Keratinocyte (primary cell): ENCODE data around the gene KCNH1. TPM values are rescaled to one million over a fixed set of nuclear protein-coding genes. Genes with fewer than 3 reads are reported as not detected.

Source experiments
- DNase-seq: peaks from one replicate; pipeline ENCODE4 v3.0.0-alpha.2; 2011; ENCODE audit warnings: low read depth, missing footprints, low spot score
- FAIRE-seq: peaks from 2 replicates; lab custom pipeline; 2011; peaks lifted over from hg19 to GRCh38; lab: Jason Lieb, UNC
- H2AFZ ChIP-seq: 2 replicates; pipeline ENCODE4 v1.6.0; 2012; ENCODE audit warnings: low read length, control low read depth, inconsistent platforms; ENCODE audit not compliant: control insufficient read depth
- H3K27ac ChIP-seq: 2 replicates; pipeline ENCODE4 v1.5.1; 2011; ENCODE audit warnings: low read length; ENCODE audit not compliant: control insufficient read depth, insufficient read depth
- H3K27me3 ChIP-seq: 3 replicates; pipeline ENCODE4 v1.6.0; 2011; ENCODE audit warnings: low read length; ENCODE audit not compliant: control insufficient read depth, insufficient read depth; ENCODE audit errors: extremely low read depth
- H3K36me3 ChIP-seq, 2 experiments: 2 replicates in 1 of 2; 3 replicates in 1 of 2; pipeline ENCODE4 v1.5.1; 2011; ENCODE audit warnings: low read length in 2 of 2, mild to moderate bottlenecking in 1 of 2; ENCODE audit not compliant: control insufficient read depth in 2 of 2, insufficient read depth in 2 of 2; ENCODE audit errors: extremely low read depth in 1 of 2
- H3K4me1 ChIP-seq: 3 replicates; pipeline ENCODE4 v1.5.1; 2011; ENCODE audit warnings: low read length; ENCODE audit not compliant: control insufficient read depth, insufficient read depth; ENCODE audit errors: extremely low read depth
- H3K4me2 ChIP-seq: 3 replicates; pipeline ENCODE4 v1.6.0; 2011; ENCODE audit warnings: low read depth, low read length; ENCODE audit not compliant: control insufficient read depth, insufficient read depth; ENCODE audit errors: extremely low read depth
- H3K4me3 ChIP-seq, 3 experiments: fragments of 200-600 bp in 1 of 3; sonication (generic) in 1 of 3; 2 replicates in 2 of 3; 3 replicates in 1 of 3; pipeline ENCODE4 v1.5.1; 2011 to 2016; ENCODE audit warnings: low read length in 3 of 3, mild to moderate bottlenecking in 3 of 3, control low read depth in 2 of 3, inconsistent platforms in 1 of 3, low read depth in 1 of 3, mixed read lengths in 1 of 3, mixed run types in 1 of 3, moderate library complexity in 1 of 3; ENCODE audit not compliant: control insufficient read depth in 2 of 3, insufficient read depth in 2 of 3; ENCODE audit errors: extremely low read depth in 1 of 3
- H3K79me2 ChIP-seq: 2 replicates; pipeline ENCODE4 v1.6.0; 2012; ENCODE audit warnings: low read length; ENCODE audit not compliant: control insufficient read depth, insufficient read depth
- H3K9ac ChIP-seq: 3 replicates; pipeline ENCODE4 v1.6.0; 2011; ENCODE audit warnings: low read length; ENCODE audit not compliant: control insufficient read depth, insufficient read depth; ENCODE audit errors: extremely low read depth
- H3K9me1 ChIP-seq: 3 replicates; pipeline ENCODE4 v1.6.0; 2011; ENCODE audit warnings: low read length; ENCODE audit not compliant: control insufficient read depth, insufficient read depth; ENCODE audit errors: extremely low read depth
- H3K9me3 ChIP-seq: 2 replicates; pipeline ENCODE4 v1.5.1; 2012; ENCODE audit warnings: low read depth, low read length; ENCODE audit not compliant: control insufficient read depth
- H4K20me1 ChIP-seq: 3 replicates; pipeline ENCODE4 v1.6.0; 2011; ENCODE audit warnings: low read length; ENCODE audit not compliant: control insufficient read depth, insufficient read depth; ENCODE audit errors: extremely low read depth
- EZH2 ChIP-seq: IDR thresholded peaks from one replicate; pipeline ENCODE4 v1.6.1; 2012; ENCODE audit warnings: inconsistent platforms, mild to moderate bottlenecking, low read length, moderate library complexity
- dilution Hi-C: fragments of 300-500 bp; cut with MboI; formaldehyde crosslinking; loops from one replicate; pipeline ENCODE4 v1.7.0; 2020; ENCODE audit warnings: low sequenced_read_pairs; ENCODE audit not compliant: extremely low pct_ligation_motif_present
- polyA plus RNA-seq, 5 experiments: library from polyadenylated mRNA; depleted of rRNA in 3 of 5; stranded (reverse) in 3 of 5; stranded (forward) in 1 of 5; unstranded in 1 of 5; fragments of >200 nt; gene quantifications; 1 replicate in 1 of 5; 2 replicates in 3 of 5; 3 replicates in 1 of 5; pipeline versions ENCODE4 v1.2.1 to v1.2.3, GENCODE V29; 2011 to 2012; ENCODE audit warnings: missing spikeins in 2 of 5, low read depth in 1 of 5, low replicate concordance in 1 of 5
- TF ChIP-seq, protein P1 (sequence below), 3 experiments: IDR thresholded peaks in 1 of 3; conservative IDR thresholded peaks in 1 of 3; optimal IDR thresholded peaks in 1 of 3; 2 replicates in 2 of 3; 3 replicates in 1 of 3; pipeline versions ENCODE3 to v1.5.1; 2011; ENCODE audit warnings: low read length in 3 of 3, mild to moderate bottlenecking in 3 of 3, moderate library complexity in 2 of 3, control low read depth in 1 of 3, inconsistent platforms in 1 of 3; ENCODE audit not compliant: insufficient read depth in 2 of 3; ENCODE audit errors: extremely low read depth in 1 of 3

The KCNH1 gene
- polyA plus RNA-seq, 1 donor (not counting 4 experiments of a cell fraction or from before 2014, with no cell fraction given): not detected

- Histone ChIP-seq H3K9me3 (no peaks in the 10 kb centered on the region), H3K9ac (no peak overlapping the region), H3K27ac (no peak overlapping the region), H2AFZ (no peak overlapping the region), H3K4me3 (no peak overlapping the region), H3K4me2 (no peak overlapping the region), H3K9me1 (no peaks in the 10 kb centered on the region), H3K79me2 (no peaks in the 10 kb centered on the region), H3K4me1 (no peaks in the 10 kb centered on the region), H4K20me1 (no peaks in the 10 kb centered on the region), H3K27me3 (peaks cover 3% of the 10 kb centered on the region), H3K36me3 (no peaks in the 10 kb centered on the region)
- dilution Hi-C loops: no loop called here
- no peak for TF ChIP-seq EZH2
- TF ChIP-seq, protein P1, sequence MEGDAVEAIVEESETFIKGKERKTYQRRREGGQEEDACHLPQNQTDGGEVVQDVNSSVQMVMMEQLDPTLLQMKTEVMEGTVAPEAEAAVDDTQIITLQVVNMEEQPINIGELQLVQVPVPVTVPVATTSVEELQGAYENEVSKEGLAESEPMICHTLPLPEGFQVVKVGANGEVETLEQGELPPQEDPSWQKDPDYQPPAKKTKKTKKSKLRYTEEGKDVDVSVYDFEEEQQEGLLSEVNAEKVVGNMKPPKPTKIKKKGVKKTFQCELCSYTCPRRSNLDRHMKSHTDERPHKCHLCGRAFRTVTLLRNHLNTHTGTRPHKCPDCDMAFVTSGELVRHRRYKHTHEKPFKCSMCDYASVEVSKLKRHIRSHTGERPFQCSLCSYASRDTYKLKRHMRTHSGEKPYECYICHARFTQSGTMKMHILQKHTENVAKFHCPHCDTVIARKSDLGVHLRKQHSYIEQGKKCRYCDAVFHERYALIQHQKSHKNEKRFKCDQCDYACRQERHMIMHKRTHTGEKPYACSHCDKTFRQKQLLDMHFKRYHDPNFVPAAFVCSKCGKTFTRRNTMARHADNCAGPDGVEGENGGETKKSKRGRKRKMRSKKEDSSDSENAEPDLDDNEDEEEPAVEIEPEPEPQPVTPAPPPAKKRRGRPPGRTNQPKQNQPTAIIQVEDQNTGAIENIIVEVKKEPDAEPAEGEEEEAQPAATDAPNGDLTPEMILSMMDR (optimal IDR thresholded peaks at IDR 0.05 in 1 of 3, IDR thresholded peaks at IDR 0.05 in 1 of 3, conservative IDR thresholded peaks at IDR 0.05 in 1 of 3; ENCODE audit: extremely low read depth in 1 of 3, insufficient read depth in 2 of 3, low read length in 3 of 3): no peak
- DNase-seq: no peak
- FAIRE-seq: no peak
Observed at GRCh38 chr1:210900079-210900478, 233.9 kb downstream of the KCNH1 start.

- no peak overlapping the region for H3K4me2 ChIP-seq
- no peaks in the 10 kb centered on the region for H3K36me3 ChIP-seq
- no peak overlapping the region for H3K9ac ChIP-seq
- H3K27ac ChIP-seq: no peak overlapping the region
- peaks cover 3% of the 10 kb centered on the region for H3K27me3 ChIP-seq
- H3K9me1 ChIP-seq: no peaks in the 10 kb centered on the region
- no peak overlapping the region for H2AFZ ChIP-seq
- H3K4me1 ChIP-seq: no peaks in the 10 kb centered on the region
- TF ChIP-seq, protein P1 (optimal IDR thresholded peaks at IDR 0.05 in 1 of 3, IDR thresholded peaks at IDR 0.05 in 1 of 3, conservative IDR thresholded peaks at IDR 0.05 in 1 of 3; ENCODE audit: extremely low read depth in 1 of 3, insufficient read depth in 2 of 3, low read length in 3 of 3): no peak
- TF ChIP-seq EZH2: no peak
- dilution Hi-C loops: no loop called here
- H3K9me3 ChIP-seq: no peaks in the 10 kb centered on the region
- no peaks in the 10 kb centered on the region for H3K79me2 ChIP-seq
- no peaks in the 10 kb centered on the region for H4K20me1 ChIP-seq
- FAIRE-seq: no peak
- DNase-seq: no peak
- no peak overlapping the region for H3K4me3 ChIP-seq
Observed at GRCh38 chr1:210899676-210900075, 234.3 kb downstream of the KCNH1 start.
